PC-9 (cell line): ENCODE results near the gene DYRK3. TPM values are rescaled to one million over a fixed set of nuclear protein-coding genes. Genes with fewer than 3 reads are reported as not detected.

Experiments
- BruUV-seq: library from RNA; stranded (reverse); fragments of 400-500 nt; replicated peaks from 2 replicates; lab custom pipeline; 2021; lab: Mats Ljungman, UMichigan
- CTCF ChIA-PET: fragments of 300-600 bp; sonication (Branson Sonifier 250); formaldehyde crosslinking; loops from one replicate; lab custom pipeline; 2022; ENCODE audit warnings: antibody characterized with exemption; lab: Charles Lee
- POLR2A ChIA-PET: fragments of 300-600 bp; sonication (Branson Sonifier 250); formaldehyde crosslinking; loops from one replicate; lab custom pipeline; 2022; ENCODE audit warnings: antibody characterized with exemption; ENCODE audit not compliant: unreplicated experiment; lab: Charles Lee
- DNase-seq, 2 experiments: peaks; one replicate each; pipeline versions ENCODE4 v3.0.0 to v3.0.0-alpha.2; 2015 to 2022; ENCODE audit warnings: mixed read lengths in 1 of 2
- H2AFZ ChIP-seq: fragments of 200-600 bp; sonication (generic); 2 replicates; pipeline ENCODE4 v1.8.1; 2017; ENCODE audit warnings: antibody characterized with exemption
- H3F3A ChIP-seq: fragments of 200-600 bp; sonication (generic); 2 replicates; pipeline ENCODE4 v1.8.1; 2017; ENCODE audit warnings: antibody characterized with exemption, mild to moderate bottlenecking, low read depth; ENCODE audit not compliant: insufficient read depth
- H3K27ac ChIP-seq: fragments of 200-600 bp; sonication (generic); 2 replicates; pipeline ENCODE4 v1.6.1; 2016; ENCODE audit warnings: mixed run types
- H3K27me3 ChIP-seq: fragments of 200-600 bp; sonication (generic); 2 replicates; pipeline ENCODE4 v1.6.1; 2016; ENCODE audit warnings: low read depth, mixed run types; ENCODE audit not compliant: insufficient read depth
- H3K36me3 ChIP-seq: fragments of 200-600 bp; sonication (generic); 2 replicates; pipeline ENCODE4 v1.6.1; 2016; ENCODE audit warnings: low read depth, mixed run types
- H3K4me1 ChIP-seq: fragments of 200-600 bp; sonication (generic); replicated peaks from 2 replicates; pipeline ENCODE4 v1.6.1; 2016; ENCODE audit warnings: mixed run types; ENCODE audit not compliant: insufficient read depth
- H3K4me2 ChIP-seq: fragments of 200-600 bp; sonication (generic); 2 replicates; pipeline ENCODE4 v1.6.1; 2017; ENCODE audit warnings: mixed run types
- H3K4me3 ChIP-seq: fragments of 200-600 bp; sonication (generic); 2 replicates; pipeline ENCODE4 v1.6.1; 2016; ENCODE audit warnings: mixed run types
- H3K79me2 ChIP-seq: fragments of 200-600 bp; sonication (generic); 2 replicates; pipeline ENCODE4 v1.6.1; 2017; ENCODE audit warnings: low read depth, mixed run types
- H3K9me2 ChIP-seq: fragments of 200-600 bp; sonication (generic); 2 replicates; pipeline ENCODE4 v1.8.1; 2017; ENCODE audit warnings: mild to moderate bottlenecking; ENCODE audit not compliant: insufficient read depth
- H3K9me3 ChIP-seq: fragments of 200-600 bp; sonication (generic); 2 replicates; pipeline ENCODE4 v1.8.1; 2016; ENCODE audit warnings: low read depth; ENCODE audit not compliant: insufficient read depth
- H4K20me1 ChIP-seq: fragments of 200-600 bp; sonication (generic); 2 replicates; pipeline ENCODE4 v1.8.1; 2017; ENCODE audit not compliant: insufficient read depth
- CTCF ChIP-seq: fragments of 200-600 bp; sonication (generic); conservative IDR thresholded peaks from 2 replicates; pipeline ENCODE4 v1.6.1; 2017; ENCODE audit warnings: mixed run types, antibody characterized with exemption, mild to moderate bottlenecking, moderate library complexity
- EZH2 ChIP-seq: fragments of 200-600 bp; sonication (generic); IDR thresholded peaks from 2 replicates; pipeline ENCODE4 v1.8.0; 2017; ENCODE audit warnings: antibody characterized with exemption, low read depth
- intact Hi-C: fragments of 100-400 bp; cut with micrococcal nuclease; formaldehyde crosslinking; loops from one replicate; pipeline ENCODE4 v1.10.0; 2022; ENCODE audit not compliant: unreplicated experiment
- total RNA-seq: library from RNA; stranded (reverse); gene quantifications from 2 replicates; pipeline ENCODE4 v1.2.3, GENCODE V29; 2021

The DYRK3 gene
- total RNA-seq, 1 experiment from 2014 or later = 3.3 TPM

GRCh38 chr1:206661161-206661820, 26.0 kb downstream of the DYRK3 start:
- Histone ChIP-seq H3F3A (peaks cover 8% of the 10 kb centered on the region; the same call in 1 of the 2 replicates), H3K4me1 (no peaks in the 10 kb centered on the region), H3K27ac (no peak overlapping the region), H3K4me2 (no peak overlapping the region), H2AFZ (no peak overlapping the region), H3K27me3 (0 out of 2 replicates have a peak, but pooled peaks cover 8% of the 10 kb centered on the region), H3K36me3 (no peaks in the 10 kb centered on the region), H3K79me2 (no peaks in the 10 kb centered on the region), H3K9me3 (no peaks in the 10 kb centered on the region), H3K4me3 (no peak overlapping the region), H3K9me2 (no peaks in the 10 kb centered on the region), H4K20me1 (no peaks in the 10 kb centered on the region)
- POLR2A ChIA-PET = interaction anchor here (0.7 kb wide), 1 partner anchor 8 kb away, joined by 3 read pairs; no protein-coding TSS in a partner anchor
- CTCF ChIA-PET = interaction anchor here (0.6 to 1.7 kb wide), 4 partner anchors 26 to 55 kb away, joined by 3 to 10 read pairs (median 6); partner anchors contain the start of gene DYRK3
- intact Hi-C loops = no loop called here
- no TSS peak for BruUV-seq
- TF ChIP-seq EZH2 (no peak), CTCF (no peak)
- DNase-seq = no peak

- peaks cover 8% of the 10 kb centered on the region; the same call in 1 of the 2 replicates for H3F3A ChIP-seq
- H3K79me2 ChIP-seq = no peaks in the 10 kb centered on the region
- 0 out of 2 replicates have a peak, but pooled peaks cover 8% of the 10 kb centered on the region for H3K27me3 ChIP-seq
- no peaks in the 10 kb centered on the region for H3K9me3 ChIP-seq
- TF ChIP-seq CTCF = no peak
- no peak for TF ChIP-seq EZH2
- H2AFZ ChIP-seq = no peak overlapping the region
- DNase-seq = peak in 1 of 2 experiments; percentile 39
- CTCF ChIA-PET = interaction anchor here (0.7 to 2.3 kb wide), 4 partner anchors 13 to 185 kb away, joined by 4 to 12 read pairs (median 8); partner anchors contain the start of gene DYRK3
- POLR2A ChIA-PET = interaction anchor here (0.7 kb wide), 1 partner anchor 9 kb away, joined by 3 read pairs; no protein-coding TSS in a partner anchor
- intact Hi-C loops = no loop called here
- no peaks in the 10 kb centered on the region for H3K9me2 ChIP-seq
- H3K4me1 ChIP-seq = no peaks in the 10 kb centered on the region
- 0 out of 2 replicates have a peak overlapping the region, but pooled peaks have one; percentile 3 for H3K4me2 ChIP-seq
- H4K20me1 ChIP-seq = no peaks in the 10 kb centered on the region
- H3K27ac ChIP-seq = no peak overlapping the region
- H3K4me3 ChIP-seq = no peak overlapping the region
- H3K36me3 ChIP-seq = no peaks in the 10 kb centered on the region
- BruUV-seq = no TSS peak
These were observed 27.2 kb downstream of the DYRK3 start for GRCh38 chr1:206662396-206663092.

- Histone ChIP-seq H3K27ac (no peak overlapping the region), H4K20me1 (no peaks in the 10 kb centered on the region), H3K4me1 (no peaks in the 10 kb centered on the region), H3K36me3 (no peaks in the 10 kb centered on the region), H3K27me3 (0 out of 2 replicates have a peak, but pooled peaks cover 8% of the 10 kb centered on the region), H3K79me2 (no peaks in the 10 kb centered on the region), H2AFZ (no peak overlapping the region), H3K9me3 (no peaks in the 10 kb centered on the region), H3K4me2 (no peak overlapping the region), H3K9me2 (no peaks in the 10 kb centered on the region), H3K4me3 (no peak overlapping the region), H3F3A (peaks cover 8% of the 10 kb centered on the region; the same call in 1 of the 2 replicates)
- intact Hi-C loops = no loop called here
- ChIA-PET CTCF (interaction anchor here (0.6 to 2.3 kb wide), 10 partner anchors 9 to 1631 kb away, joined by 3 to 12 read pairs (median 6); partner anchors contain the start of gene DYRK3), POLR2A (interaction anchor here (0.5 kb wide), 1 partner anchor 126 kb away, joined by 5 read pairs; no protein-coding TSS in a partner anchor)
- no TSS peak for BruUV-seq
- TF ChIP-seq CTCF (no peak), EZH2 (no peak)
- DNase-seq = no peak
These were observed 28.0 kb downstream of the DYRK3 start for GRCh38 chr1:206663362-206663761.
